GM12865 (cell line): ENCODE data around the gene DYSF.

Experiments used
- DNase-seq: peaks from one replicate; pipeline ENCODE4 v3.0.0; 2010; ENCODE audit warnings: low read depth
- H3K4me3 ChIP-seq: 2 replicates; pipeline ENCODE4 v1.5.1; 2011; ENCODE audit warnings: mild to moderate bottlenecking, low read depth, low read length, control low read depth
- TF ChIP-seq, protein P1 (sequence below): IDR thresholded peaks from 2 replicates; pipeline ENCODE4 v1.5.1; 2011; ENCODE audit warnings: low read length, control low read depth, low read depth, inconsistent platforms; ENCODE audit not compliant: insufficient read depth; ENCODE audit errors: missing control alignments

DYSF gene

DNA sequence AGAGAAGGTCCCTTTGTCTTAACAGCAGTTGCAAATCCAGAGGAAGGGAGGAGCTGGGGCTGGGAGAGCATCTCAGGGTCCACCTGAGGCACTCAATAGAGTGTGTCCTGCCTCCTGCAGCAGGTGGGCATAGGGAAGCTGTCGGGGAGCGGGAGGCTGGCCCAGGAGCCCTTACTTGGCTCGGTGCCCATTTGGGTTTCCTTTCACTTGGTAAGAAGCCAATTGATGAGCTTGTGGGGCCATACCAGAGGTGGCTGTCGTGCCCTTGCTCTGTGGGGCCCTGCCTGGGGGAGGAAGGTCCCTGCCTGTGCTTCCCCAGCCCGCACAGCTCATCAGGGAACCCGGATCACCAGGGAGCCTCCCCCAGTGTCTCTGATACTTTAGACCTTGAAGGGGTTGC lies 229.7 kb downstream of the DYSF start:
- peak; percentile 5 for DNase-seq
- TF ChIP-seq, protein P1, sequence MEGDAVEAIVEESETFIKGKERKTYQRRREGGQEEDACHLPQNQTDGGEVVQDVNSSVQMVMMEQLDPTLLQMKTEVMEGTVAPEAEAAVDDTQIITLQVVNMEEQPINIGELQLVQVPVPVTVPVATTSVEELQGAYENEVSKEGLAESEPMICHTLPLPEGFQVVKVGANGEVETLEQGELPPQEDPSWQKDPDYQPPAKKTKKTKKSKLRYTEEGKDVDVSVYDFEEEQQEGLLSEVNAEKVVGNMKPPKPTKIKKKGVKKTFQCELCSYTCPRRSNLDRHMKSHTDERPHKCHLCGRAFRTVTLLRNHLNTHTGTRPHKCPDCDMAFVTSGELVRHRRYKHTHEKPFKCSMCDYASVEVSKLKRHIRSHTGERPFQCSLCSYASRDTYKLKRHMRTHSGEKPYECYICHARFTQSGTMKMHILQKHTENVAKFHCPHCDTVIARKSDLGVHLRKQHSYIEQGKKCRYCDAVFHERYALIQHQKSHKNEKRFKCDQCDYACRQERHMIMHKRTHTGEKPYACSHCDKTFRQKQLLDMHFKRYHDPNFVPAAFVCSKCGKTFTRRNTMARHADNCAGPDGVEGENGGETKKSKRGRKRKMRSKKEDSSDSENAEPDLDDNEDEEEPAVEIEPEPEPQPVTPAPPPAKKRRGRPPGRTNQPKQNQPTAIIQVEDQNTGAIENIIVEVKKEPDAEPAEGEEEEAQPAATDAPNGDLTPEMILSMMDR: no peak
- no peak overlapping the region for H3K4me3 ChIP-seq

DNA sequence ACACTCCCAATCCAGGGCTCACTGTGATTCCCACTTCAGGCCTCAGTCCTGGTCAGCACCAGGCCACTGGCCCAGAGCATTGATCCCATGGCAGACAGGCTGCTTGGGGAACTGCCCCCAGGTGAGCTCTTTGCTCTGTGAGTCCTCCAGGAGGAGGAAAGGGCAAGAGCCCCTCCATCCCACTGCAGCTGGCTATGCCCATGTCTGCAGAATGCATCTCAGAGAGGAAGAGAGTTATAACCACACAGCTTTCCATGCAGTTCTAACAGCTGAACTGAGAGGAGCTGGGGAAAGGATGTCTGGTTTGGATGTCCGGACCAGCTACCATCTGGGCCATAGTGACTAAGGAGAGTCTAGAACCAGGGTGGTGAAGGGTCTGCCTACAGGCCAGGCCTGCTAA lies 230.3 kb downstream of the DYSF start:
- no peak overlapping the region for H3K4me3 ChIP-seq
- DNase-seq: no peak
- TF ChIP-seq, protein P1: no peak

DNA sequence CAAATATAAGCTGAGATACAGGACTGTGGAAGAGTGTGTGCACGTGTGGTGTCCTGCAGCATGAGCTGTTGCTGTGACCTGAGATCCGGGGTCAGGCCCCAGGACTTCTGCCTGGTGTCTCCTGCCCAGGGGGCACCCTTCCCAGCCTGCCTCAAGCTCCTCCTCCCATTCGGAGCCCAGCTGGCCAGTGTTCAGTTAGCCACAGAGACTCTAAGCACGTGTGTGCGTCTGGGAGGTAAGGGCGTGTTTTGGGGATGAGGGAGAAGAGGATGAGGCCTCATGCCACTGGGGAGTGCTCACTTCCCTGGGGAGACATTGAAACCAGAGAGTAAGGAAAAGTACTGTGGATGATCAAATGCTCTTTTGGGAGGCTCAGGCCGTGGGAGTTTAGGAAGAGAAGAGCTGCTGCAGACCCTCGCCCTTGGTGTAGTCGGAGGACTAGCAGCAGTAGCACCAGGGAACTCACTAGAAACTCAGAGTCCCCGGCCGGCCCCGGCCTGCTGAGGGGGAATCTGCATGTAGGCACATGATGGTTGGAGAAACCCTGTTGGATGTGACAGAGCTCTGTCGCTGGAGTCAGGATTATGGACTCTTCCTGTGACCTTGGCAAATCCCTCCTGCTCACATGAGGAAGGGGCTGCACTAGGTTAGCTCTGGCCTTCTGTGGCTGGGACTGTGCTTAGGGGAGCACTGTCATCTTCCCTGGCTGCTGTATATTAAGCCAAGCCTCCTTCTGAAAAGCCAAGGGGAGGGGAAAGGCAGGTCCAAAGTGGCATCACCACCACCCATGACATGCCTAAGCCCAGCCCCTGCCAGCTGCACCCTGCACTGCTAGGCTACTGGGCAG lies 231.1 kb downstream of the DYSF start:
- TF ChIP-seq, protein P1: no peak
- no peak for DNase-seq
- H3K4me3 ChIP-seq: no peak overlapping the region

DNA sequence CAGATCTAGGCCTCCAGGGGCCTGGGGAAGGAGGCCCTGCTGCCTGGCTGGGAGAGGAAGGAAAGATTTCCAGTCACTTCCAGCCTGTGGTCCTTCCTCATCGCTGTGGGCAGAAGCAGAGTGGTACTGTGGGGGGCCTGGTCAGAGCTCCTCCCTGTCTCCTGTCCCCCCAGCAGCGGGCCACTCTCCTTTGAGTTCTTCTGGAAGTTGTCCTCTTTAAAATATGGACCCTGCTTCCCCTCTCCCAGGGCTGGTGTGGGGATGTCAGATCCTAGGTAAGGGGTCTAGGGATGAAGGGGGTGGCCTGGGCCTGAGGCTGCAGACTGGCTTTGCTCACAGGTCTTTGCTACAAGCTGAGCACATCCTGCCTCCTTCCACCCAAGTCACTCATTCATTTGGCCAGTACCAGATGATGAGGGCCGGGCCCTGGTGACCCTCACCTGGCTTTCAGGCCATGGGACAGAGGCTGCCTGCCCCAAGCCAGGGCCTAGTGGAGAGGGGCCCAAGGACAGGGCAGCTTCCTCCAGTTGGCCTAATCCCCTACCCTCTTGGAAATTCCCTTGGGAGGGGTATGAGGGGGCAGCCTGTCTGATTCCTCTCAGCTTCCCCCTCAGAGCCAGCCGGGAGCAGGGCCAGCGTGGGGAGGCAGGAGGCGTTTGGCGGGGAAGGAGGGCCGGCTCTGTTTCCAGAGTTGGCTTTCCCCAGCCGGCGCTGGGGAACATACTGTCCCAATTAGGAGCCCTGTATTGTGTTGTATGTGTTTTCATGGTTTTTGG lies 231.9 kb downstream of the DYSF start:
- no peak for DNase-seq
- TF ChIP-seq, protein P1: no peak
- no peak overlapping the region for H3K4me3 ChIP-seq

DNA sequence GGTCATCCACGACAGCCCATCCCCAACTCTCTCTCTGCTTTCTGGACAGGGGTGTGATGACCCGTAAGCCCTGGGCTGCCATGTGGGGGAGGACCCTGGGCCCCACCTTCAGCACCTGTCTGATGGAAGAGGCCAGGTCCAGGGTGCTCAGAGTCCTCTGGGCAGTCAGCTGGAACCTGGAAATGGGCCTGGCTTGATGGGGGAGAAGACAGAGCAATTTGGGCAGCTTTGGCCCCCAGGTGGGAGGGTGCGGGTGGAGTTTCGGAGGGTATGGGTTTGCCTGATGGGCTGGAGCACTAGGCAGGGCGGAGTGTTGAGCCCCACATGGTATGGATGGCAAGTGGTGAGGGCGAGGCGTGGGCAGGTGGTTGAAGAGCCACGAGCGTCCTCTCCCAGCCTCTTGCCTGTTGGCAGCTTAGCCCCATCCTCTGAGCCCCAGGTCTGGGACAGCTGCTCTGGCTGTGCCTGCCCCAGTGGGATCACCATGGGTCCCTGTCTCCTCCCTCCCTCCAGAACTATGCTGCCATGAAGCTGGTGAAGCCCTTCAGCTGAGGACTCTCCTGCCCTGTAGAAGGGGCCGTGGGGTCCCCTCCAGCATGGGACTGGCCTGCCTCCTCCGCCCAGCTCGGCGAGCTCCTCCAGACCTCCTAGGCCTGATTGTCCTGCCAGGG lies 232.7 kb downstream of the DYSF start:
- DNase-seq: no peak
- TF ChIP-seq, protein P1: no peak
- H3K4me3 ChIP-seq: no peak overlapping the region

DNA sequence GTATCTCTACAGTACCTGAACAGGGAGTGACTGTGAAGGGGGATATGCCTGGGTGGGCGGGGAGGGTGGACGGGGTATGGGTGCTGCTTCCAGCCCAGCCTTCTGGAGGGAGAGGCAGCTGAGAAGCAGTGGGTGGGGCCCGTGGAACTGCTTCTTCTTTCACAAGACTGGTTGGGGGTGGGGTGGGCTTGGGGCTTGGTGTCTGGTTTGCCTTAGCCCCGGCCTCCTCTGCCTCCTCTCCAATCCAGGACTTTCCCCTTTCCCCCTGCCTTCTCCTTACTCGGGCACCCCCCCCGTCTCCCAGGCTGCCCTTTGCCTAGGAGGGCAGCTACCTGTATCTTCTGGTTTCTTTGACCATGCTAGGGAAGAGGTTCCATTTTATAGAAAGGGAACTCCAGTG lies 233.4 kb downstream of the DYSF start:
- TF ChIP-seq, protein P1: no peak
- no peak overlapping the region for H3K4me3 ChIP-seq
- DNase-seq: no peak
